SK-N-MC (cell line): ENCODE data around the gene PAXIP1.

Source experiments
- EZH2 ChIP-seq: fragments of 200-600 bp; sonication (generic); IDR thresholded peaks from one replicate; pipeline ENCODE4 v1.6.1; 2017; ENCODE audit warnings: antibody characterized with exemption
- POLR2AphosphoS5 ChIP-seq: IDR thresholded peaks from 2 replicates; pipeline ENCODE4 v1.6.1; 2012; ENCODE audit warnings: mild to moderate bottlenecking, low read depth, low read length, borderline replicate concordance

DNA sequence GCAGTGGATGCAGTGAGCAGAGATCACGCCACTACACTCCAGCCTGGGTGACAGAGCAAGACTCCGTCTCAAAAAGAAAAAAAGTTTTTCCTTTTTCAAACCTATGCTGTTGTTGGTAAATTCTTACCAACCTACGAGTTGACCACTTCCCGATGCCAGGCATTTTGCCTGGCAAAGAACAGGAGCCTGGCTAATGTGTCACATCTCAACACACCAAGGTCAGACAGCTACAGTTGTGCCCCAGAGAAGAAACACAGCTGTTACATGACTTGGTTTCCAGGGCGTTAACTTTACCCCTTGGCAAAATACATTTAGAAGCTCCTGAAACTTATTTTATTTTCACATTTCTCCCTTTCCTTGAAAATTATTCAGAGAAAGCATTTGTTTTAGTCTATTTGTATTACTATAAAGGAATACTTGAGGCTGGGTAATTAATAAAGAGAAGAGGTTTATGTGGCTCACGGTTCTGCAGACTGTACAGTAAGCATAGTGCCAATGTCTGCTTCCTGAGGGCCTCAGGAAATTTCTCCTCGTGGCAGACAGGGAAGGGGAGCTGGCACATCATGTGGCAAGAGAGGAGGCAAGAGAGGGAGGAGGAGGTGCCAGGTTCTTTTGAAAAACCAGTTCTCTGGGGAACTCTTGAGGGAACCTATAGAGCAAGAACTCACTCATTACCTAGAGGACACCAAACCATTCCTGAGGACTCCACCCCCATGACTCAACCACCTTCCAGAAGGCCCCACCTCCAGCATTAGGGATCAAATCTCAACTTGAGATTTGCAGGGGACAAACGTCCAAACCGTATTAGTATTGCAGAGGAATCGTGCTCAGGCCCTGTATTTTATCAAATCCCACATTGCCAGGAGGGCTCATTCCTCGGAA lies 83.3 kb downstream of the PAXIP1 start:
- TF ChIP-seq EZH2 (no peak), POLR2AphosphoS5 (no peak)
